Mucosa of gallbladder (tissue), 1 donor: ENCODE data around the gene SELPLG. TPM values are rescaled to one million over a fixed set of nuclear protein-coding genes. Genes with fewer than 3 reads are reported as not detected.
"Not testable (repeated sequence)": the region's sequence is repeated elsewhere in the genome, so short reads cannot be mapped to it uniquely, and the experiment has no call there.

Source experiments
- DNase-seq: peaks from one replicate; pipeline ENCODE4 v3.0.0-alpha.2; 2020; ENCODE audit warnings: low spot score
- total RNA-seq: library from RNA; stranded (reverse); gene quantifications from one replicate; pipeline ENCODE4 v1.2.1, GENCODE V29; 2021
- donor health status: DM: no; HTN: no; CAD: no.

The SELPLG gene, protein sequence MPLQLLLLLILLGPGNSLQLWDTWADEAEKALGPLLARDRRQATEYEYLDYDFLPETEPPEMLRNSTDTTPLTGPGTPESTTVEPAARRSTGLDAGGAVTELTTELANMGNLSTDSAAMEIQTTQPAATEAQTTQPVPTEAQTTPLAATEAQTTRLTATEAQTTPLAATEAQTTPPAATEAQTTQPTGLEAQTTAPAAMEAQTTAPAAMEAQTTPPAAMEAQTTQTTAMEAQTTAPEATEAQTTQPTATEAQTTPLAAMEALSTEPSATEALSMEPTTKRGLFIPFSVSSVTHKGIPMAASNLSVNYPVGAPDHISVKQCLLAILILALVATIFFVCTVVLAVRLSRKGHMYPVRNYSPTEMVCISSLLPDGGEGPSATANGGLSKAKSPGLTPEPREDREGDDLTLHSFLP
- 22.4 TPM for total RNA-seq

DNA sequence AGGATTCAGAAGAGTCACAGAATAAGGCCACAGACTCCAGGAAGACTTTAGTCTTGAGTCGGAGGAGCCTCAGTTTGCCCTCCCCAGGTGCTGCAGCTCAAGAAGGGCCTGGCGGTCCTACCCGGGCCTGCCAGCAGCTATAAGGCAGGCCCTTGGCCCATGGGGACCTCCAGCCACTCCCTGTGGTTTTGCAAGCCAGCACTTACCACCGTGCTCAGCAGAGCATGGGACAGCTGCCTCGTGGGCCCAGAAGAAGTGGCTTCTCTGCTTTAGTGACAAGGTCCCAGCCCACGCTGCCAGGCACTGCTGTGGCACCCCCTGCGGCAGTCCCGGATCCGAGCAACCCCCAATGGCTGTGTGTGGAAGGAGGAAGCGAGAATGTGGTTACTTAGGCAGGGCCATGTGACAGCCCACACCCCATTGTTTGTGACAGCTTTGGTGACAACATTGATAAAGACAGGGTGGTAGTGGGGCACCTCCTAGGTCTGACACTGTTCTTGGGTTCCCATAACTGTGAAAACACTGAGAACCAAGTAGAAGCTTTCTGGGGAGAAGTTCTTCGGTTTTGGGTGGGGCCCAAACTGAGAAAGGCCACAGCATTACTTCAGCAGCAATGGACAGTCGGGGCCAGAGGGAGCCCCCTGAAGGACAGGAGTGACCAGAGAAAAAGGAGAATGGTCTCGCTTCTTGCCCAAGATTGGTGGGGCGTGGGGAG lies at the start of gene SELPLG:
Gene SELPLG, minus strand, starts transcription at position 361 of the 715 bp plus-strand sequence. CDS start 9,587 bp downstream, outside the sequence.
- peak; percentile 62 for DNase-seq

DNA sequence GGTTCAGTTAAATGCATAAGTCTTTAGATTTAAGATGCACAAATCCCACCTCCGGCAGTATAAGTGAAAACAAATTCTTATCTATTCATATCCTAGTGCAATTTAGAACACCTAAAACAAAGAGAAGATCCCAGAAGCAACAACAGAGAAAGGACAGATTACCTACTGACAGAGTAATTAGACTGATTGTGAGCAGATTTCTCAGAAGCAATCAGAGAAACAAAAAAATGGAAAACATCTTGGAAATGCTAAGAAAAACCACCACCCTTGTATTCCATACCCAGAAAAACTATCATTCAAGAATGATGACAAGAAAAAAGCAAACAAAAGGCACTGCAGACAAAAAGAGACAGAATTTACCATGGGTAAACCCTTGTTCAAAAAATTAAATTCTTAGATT lies 47.6 kb upstream of the SELPLG start:
- no peak for DNase-seq

DNA sequence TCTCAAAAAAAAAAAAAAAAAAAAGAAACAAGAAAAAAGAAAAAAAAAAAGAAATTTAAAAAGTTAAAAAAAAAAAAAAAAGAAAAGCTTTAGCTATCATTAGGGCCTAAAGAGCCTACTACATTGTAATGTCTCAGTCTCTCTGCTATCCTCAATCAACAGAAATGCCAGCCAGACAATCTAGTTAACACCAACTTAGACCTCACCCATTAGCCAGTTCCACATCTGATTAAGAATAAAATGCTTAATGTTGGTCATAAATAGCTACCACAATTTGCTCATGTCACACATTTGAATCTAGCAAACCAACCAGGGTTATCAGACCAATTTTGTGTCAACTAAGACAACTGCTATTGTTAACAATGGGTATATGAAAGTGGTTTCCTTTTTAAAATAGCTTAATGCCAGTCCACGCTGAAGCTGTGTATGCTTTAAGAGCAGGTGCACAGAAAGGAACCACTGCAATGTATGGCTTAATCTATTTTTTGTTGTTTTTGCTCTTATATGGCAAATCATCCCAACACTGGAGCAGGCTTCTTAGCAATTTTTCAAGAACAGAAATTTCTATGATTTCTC lies 45.5 kb upstream of the SELPLG start:
- no peak for DNase-seq

GRCh38 chr12:108678104-108678730 lies 44.5 kb upstream of the SELPLG start:
- DNase-seq, result no peak

- DNase-seq, result no peak
Observed at GRCh38 chr12:108677381-108677780, 43.7 kb upstream of the SELPLG start.

DNA sequence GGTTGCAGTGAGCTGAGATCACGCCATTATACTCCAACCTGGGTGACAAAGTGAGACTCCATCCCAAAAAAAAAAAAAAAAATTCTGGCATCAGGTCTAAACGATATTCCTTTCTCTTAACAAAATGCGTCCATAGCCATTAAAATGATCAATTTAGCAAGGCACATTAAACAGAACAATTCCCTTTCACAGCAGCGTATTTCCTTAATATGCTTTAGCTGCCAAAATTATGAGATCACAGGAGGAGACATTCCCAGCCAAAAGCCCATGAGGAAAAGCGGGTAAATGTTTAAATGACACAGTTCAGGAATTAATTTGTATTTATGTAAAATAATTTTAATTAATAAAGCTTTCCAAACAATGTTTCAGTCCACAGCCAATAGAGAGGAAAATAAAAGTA lies 43.0 kb upstream of the SELPLG start:
- DNase-seq, result no peak

DNA sequence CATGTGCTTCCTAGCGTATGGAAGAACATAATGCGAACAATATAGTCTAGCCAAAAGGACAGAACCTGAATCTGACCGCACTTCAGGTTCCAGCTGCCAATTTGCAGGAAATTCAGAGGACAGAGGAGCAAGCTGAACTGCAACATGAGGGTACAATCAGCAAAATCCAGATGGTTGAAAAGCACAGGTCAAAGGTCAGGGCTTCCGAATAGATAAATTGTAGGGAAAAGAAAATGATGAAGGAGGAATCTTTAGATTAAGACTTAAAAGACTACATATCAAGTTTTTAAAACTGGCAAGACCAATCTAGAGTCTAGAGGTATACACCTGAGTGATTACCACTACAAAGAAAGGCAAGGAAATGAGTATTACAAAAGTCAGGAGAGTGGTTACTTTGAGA lies 42.1 kb upstream of the SELPLG start:
- no peak for DNase-seq

DNA sequence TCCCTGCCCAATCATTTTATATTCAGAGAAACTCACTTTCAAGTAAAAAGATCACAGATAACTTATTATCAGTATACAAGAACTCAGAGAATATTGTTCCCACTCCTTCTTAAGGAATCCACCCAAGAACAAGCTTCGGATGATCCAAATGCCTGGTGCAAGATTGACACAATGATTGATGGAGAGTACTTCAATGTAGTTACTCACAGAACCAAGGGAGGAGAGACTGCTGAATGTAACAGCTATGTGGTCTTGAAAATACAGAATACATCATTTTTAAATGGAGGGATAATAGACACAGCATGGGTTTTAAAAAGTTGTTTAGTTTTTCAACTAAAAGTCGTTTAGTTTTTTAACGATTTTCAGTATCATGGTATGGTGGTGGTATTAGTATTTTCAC lies 38.4 kb upstream of the SELPLG start:
- DNase-seq, result no peak

- DNase-seq, result no peak
Observed at GRCh38 chr12:108671110-108671509, 37.4 kb upstream of the SELPLG start.

GRCh38 chr12:108670066-108670631 lies 36.5 kb upstream of the SELPLG start:
- no peak for DNase-seq

DNA sequence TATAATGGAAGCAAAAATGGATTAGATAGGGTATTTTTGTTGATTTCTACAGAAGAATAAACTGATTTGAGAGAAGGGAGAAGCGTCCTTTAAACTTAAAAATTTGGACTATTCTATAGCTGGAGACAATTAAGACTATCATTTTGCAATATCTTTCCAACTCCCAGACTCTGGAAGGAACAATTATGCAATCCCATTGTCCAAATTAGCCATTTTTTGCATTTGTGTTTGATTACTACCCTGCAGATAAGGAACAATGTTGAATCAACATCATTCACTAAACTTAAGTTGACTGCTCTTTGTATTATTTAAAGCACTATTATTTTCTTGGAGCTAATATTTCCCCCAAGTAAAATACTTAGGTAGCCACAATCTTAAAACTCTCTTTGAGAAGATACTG lies 34.8 kb upstream of the SELPLG start:
- DNase-seq, result no peak

DNA sequence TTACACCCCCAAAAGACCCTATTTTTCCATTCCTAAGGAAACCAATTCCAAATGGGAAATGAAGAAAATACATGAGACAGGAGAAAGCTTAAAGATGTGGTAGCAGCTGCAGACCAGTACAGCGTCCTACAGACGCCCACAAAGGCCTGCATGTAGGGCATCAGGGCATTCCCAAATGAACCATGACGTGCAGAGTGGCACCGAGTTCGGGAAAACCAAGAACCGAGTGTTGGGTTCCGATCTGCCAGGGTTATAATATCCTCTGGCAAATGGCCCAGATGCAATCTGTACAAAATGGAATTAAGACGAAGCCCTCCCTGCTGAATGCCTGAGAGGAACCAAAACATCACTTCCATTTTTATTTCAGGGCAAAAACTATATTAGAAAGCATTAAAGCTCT lies 34.4 kb upstream of the SELPLG start:
- DNase-seq, result no peak

- no peak for DNase-seq
Observed at GRCh38 chr12:108667349-108667748, 33.7 kb upstream of the SELPLG start.

GRCh38 chr12:108666401-108666881 lies 32.7 kb upstream of the SELPLG start:
- no peak for DNase-seq

GRCh38 chr12:108665608-108666202 lies 32.0 kb upstream of the SELPLG start:
- no peak for DNase-seq

DNA sequence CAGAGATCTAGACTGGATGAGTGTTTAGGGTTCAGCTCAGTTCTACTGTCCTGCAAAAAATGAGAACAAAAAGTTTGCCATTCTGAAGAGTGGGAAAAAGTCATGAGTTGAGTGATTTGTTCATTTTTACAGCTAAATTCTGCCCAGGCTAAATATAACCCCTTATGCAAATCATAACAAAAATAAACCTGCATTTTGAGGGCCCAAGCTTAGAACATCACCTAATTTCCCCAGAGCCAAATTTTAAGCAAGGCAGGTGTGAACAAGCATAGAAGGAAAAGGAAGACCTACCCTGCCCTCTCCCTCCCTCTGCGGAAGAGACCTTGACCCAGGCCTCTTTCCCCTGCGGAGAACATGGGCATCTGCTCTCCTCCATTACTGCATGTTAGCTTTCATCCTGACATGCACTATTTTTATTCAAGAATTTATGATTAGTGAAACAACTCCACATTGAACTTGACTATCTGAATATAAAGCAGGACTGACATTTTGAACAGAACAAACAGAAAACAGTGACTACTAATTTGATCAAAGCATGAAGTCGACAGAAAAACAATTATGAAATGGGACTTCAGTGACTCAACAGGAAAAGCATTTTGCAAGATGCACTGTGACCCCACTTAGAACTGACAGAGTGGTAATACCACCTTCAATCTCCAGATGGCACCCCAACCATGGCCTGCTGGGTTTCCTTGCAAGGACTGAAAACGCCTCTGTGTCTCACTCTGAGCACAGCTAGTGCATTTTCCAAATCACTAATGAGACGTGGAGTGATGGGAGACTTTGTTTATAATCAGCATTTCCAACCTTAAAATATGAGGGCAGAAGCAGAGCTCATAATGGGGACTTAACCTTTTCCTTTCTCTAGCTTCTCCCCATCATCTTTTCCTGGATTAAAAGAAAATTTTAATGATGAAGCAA lies 30.9 kb upstream of the SELPLG start:
- DNase-seq, result peak; percentile 90

GRCh38 chr12:108663324-108664015 lies 29.8 kb upstream of the SELPLG start:
- no peak for DNase-seq

- not testable (repeated sequence) for DNase-seq
Observed at GRCh38 chr12:108658115-108658514, 24.4 kb upstream of the SELPLG start.

- peak; percentile 42 for DNase-seq
Observed at GRCh38 chr12:108657130-108657745, 23.5 kb upstream of the SELPLG start.
